NB4 (cell line): Measurements from ENCODE around the gene GAA.

Experiments
- DNase-seq: peaks from one replicate; pipeline ENCODE4 v3.0.0; 2010; ENCODE audit warnings: low read depth
- H3K4me3 ChIP-seq: one replicate; pipeline ENCODE4 v1.5.1; 2011; ENCODE audit warnings: mild to moderate bottlenecking, low read depth, low read length, moderate library complexity
- CTCF ChIP-seq: IDR thresholded peaks from one replicate; pipeline ENCODE4 v1.5.1; 2012; ENCODE audit warnings: low read depth, low read length
- MAX ChIP-seq: IDR thresholded peaks from 2 replicates; pipeline ENCODE4 v1.6.1; 2011; ENCODE audit warnings: low read depth, low read length
- MYC ChIP-seq: IDR thresholded peaks from 2 replicates; pipeline ENCODE4 v1.6.1; 2011; ENCODE audit warnings: low read depth, low read length
- POLR2A ChIP-seq: IDR thresholded peaks from 2 replicates; pipeline ENCODE4 v1.6.1; 2011; ENCODE audit warnings: mild to moderate bottlenecking; ENCODE audit not compliant: insufficient read length; ENCODE audit errors: extremely low read depth

Gene GAA

DNA sequence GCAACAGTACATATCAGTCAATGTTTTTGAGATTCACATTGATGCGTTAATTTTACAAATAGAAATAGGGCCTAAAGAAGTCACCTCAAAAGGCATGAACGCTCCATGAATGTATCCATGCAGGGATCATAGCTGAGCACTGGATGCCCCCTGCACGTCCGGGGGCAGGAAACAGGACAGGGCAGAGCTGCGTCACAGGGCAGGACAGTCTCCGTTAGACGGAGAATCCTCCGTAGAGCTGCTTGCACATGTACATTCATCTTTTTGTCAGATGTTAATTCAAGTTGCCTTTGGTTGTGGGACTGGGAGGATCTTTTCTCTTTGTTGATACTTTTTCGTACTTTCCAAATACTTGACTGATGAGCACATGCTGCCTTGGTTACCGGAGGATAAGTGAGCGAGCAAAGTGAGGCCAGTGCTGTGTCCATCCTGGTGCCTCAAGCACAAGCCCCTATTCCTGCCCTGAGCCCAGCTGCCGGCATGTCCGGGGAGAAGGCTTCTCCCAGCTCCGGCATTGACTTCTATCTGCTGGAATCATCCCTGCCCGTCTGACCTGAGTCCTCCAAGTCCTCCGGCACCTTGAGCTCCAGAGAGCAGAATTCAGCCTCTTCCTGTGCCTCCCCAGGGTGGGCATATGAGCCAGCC is 15.0 kb downstream of the GAA start:
- TF ChIP-seq POLR2A, result no peak
- TF ChIP-seq MAX, result no peak
- TF ChIP-seq MYC, result no peak
- TF ChIP-seq CTCF, result no peak
- no peak for DNase-seq
- no peak overlapping the region for H3K4me3 ChIP-seq

DNA sequence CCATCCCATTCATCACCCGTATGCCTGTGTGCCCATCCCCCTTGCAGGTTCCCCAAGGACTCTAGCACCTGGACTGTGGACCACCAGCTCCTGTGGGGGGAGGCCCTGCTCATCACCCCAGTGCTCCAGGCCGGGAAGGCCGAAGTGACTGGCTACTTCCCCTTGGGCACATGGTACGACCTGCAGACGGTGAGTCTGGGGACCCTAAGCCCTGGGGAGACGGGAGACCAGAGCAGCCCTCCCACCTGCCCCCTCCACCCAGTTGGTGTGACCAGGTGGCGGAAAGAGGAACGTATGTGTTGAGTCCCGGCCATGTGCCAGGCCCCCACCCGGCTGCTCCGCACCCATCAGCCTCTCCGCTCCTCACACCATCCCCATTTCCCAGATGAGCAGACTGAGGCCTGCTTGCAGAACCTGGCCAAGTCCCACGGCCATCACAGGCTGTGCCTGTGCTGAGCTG is 15.6 kb downstream of the GAA start:
- DNase-seq, result no peak
- TF ChIP-seq CTCF (no peak), MAX (no peak), POLR2A (no peak), MYC (no peak)

DNA sequence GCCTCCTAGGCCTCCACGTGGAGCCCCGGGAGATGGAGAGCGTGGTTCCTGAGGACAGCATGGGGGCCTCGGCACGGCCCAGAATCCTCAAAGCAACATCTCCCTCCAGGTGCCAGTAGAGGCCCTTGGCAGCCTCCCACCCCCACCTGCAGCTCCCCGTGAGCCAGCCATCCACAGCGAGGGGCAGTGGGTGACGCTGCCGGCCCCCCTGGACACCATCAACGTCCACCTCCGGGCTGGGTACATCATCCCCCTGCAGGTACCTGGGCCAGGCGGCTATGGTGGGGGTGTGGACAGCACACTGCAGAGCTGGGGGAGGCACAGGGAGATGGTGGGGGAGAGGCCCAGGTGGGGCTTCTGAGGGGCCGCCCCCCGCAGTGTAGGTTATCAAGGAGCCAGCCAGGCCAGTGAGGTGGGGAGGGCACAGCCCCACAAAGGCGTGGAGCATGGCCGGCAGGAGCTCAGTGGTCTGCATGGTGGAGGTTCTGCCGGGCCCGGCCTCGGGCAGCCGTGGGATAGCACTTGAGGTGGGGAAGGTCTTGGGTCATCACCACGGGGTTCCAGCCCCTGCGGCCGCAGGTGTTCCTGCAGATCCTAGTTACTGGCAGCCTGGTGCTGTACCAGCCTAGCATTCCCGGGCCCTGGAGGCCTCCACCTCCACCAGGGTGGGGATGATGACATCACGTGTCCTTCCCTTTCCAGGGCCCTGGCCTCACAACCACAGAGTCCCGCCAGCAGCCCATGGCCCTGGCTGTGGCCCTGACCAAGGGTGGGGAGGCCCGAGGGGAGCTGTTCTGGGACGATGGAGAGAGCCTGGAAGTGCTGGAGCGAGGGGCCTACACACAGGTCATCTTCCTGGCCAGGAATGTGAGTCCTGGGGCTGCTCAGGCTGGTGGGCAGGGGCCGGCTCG is 16.4 kb downstream of the GAA start:
- TF ChIP-seq MAX (no peak), POLR2A (no peak), CTCF (no peak), MYC (no peak)
- no peak for DNase-seq
- H3K4me3 ChIP-seq, result no peak overlapping the region

More for the DNA sequence above, 15.6 kb downstream of the GAA start:
- H3K4me3 ChIP-seq, result no peak overlapping the region

- TF ChIP-seq MAX (no peak), CTCF (no peak), POLR2A (no peak), MYC (no peak)
- no peak for DNase-seq
- no peak overlapping the region for H3K4me3 ChIP-seq
Observed at GRCh38 chr17:80118601-80119270, 17.4 kb downstream of the GAA start.

DNA sequence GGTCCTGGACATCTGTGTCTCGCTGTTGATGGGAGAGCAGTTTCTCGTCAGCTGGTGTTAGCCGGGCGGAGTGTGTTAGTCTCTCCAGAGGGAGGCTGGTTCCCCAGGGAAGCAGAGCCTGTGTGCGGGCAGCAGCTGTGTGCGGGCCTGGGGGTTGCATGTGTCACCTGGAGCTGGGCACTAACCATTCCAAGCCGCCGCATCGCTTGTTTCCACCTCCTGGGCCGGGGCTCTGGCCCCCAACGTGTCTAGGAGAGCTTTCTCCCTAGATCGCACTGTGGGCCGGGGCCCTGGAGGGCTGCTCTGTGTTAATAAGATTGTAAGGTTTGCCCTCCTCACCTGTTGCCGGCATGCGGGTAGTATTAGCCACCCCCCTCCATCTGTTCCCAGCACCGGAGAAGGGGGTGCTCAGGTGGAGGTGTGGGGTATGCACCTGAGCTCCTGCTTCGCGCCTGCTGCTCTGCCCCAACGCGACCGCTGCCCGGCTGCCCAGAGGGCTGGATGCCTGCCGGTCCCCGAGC is 17.9 kb downstream of the GAA start:
- no peak for TF ChIP-seq CTCF
- no peak for TF ChIP-seq POLR2A
- no peak for TF ChIP-seq MYC
- no peak for TF ChIP-seq MAX
- H3K4me3 ChIP-seq, result no peak overlapping the region
- DNase-seq, result no peak
